Uterus (tissue), 2 donors: ENCODE data around the gene PRKN.

Experiments used
- POLR2A ChIP-seq, 2 donors: fragments of 450-650 bp; IDR thresholded peaks; one replicate each; pipeline ENCODE4 v1.6.1; 2016; ENCODE audit warnings: antibody characterized with exemption in 2 of 2, mild to moderate bottlenecking in 1 of 2, moderate library complexity in 1 of 2
- TF ChIP-seq, protein P1 (sequence below), 4 experiments: fragments of 200-600 bp in 2 of 4; fragments of 450-650 bp in 2 of 4; sonication (generic) in 2 of 4; IDR thresholded peaks; one replicate each; pipeline ENCODE4 v1.5.1; 2016 to 2019; ENCODE audit warnings: antibody characterized with exemption in 4 of 4, mild to moderate bottlenecking in 2 of 4, moderate library complexity in 1 of 4

GRCh38 chr6:161747506-161747905, 980.1 kb downstream of the PRKN start:
- TF ChIP-seq, protein P1, sequence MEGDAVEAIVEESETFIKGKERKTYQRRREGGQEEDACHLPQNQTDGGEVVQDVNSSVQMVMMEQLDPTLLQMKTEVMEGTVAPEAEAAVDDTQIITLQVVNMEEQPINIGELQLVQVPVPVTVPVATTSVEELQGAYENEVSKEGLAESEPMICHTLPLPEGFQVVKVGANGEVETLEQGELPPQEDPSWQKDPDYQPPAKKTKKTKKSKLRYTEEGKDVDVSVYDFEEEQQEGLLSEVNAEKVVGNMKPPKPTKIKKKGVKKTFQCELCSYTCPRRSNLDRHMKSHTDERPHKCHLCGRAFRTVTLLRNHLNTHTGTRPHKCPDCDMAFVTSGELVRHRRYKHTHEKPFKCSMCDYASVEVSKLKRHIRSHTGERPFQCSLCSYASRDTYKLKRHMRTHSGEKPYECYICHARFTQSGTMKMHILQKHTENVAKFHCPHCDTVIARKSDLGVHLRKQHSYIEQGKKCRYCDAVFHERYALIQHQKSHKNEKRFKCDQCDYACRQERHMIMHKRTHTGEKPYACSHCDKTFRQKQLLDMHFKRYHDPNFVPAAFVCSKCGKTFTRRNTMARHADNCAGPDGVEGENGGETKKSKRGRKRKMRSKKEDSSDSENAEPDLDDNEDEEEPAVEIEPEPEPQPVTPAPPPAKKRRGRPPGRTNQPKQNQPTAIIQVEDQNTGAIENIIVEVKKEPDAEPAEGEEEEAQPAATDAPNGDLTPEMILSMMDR (IDR thresholded peaks at IDR 0.05): no peak
- TF ChIP-seq POLR2A (IDR thresholded peaks at IDR 0.05): no peak
